K562 (cell line): Measurements from ENCODE around the gene FKBP2.

Experiments
- BRF2 ChIP-seq: IDR thresholded peaks from 3 replicates; pipeline ENCODE4 v1.6.1; 2011; ENCODE audit warnings: borderline replicate concordance, mild to moderate bottlenecking; ENCODE audit not compliant: insufficient read length, insufficient read depth
- CBX8 ChIP-seq: fragments of 200-600 bp; sonication (generic); IDR thresholded peaks from 2 replicates; pipeline ENCODE4 v1.6.1; 2012; ENCODE audit warnings: borderline replicate concordance, mixed run types, low read depth, mild to moderate bottlenecking, moderate library complexity, mixed read lengths, low read length, control low read depth, inconsistent platforms; ENCODE audit not compliant: poor library complexity, severe bottlenecking; ENCODE audit errors: extremely low read depth
- CTCF ChIP-seq, 3 experiments: IDR thresholded peaks in 2 of 3; conservative IDR thresholded peaks in 1 of 3; 2 replicates each; pipeline ENCODE4 v1.5.1; 2011 to 2012; ENCODE audit warnings: low read length in 3 of 3, mild to moderate bottlenecking in 3 of 3, control low read depth in 2 of 3, improper control_type of control experiment in 1 of 3, inconsistent platforms in 1 of 3, low read depth in 1 of 3, mixed read lengths in 1 of 3, moderate library complexity in 1 of 3; ENCODE audit not compliant: insufficient read depth in 2 of 3
- ELK1 ChIP-seq: sonication (generic); formaldehyde crosslinking; IDR thresholded peaks from 2 replicates; pipeline ENCODE4 v1.8.1; 2022; ENCODE audit warnings: missing genetic modification reagents
- IRF2 ChIP-seq: sonication (generic); formaldehyde crosslinking; IDR thresholded peaks from 2 replicates; pipeline ENCODE4 v1.8.1; 2022; ENCODE audit warnings: mild to moderate bottlenecking, missing genetic modification reagents
- NCOR1 ChIP-seq: fragments of 450-650 bp; IDR thresholded peaks from 2 replicates; pipeline ENCODE4 v1.6.1; 2016; ENCODE audit warnings: mild to moderate bottlenecking, moderate library complexity
- POLR2AphosphoS5 ChIP-seq: IDR thresholded peaks from 2 replicates; pipeline ENCODE4 v1.6.1; 2011; ENCODE audit warnings: mild to moderate bottlenecking, low read depth, low read length, moderate library complexity; ENCODE audit not compliant: control insufficient read depth, insufficient read depth
- RAD21 ChIP-seq, 2 experiments: fragments of 250-450 bp in 1 of 2; fragments of 450-650 bp in 1 of 2; sonication (Bioruptor Pico) in 1 of 2; formaldehyde crosslinking in 1 of 2; IDR thresholded peaks in 1 of 2; conservative IDR thresholded peaks in 1 of 2; 2 replicates each; pipeline versions ENCODE4 v1.4.0 to v1.8.0; 2020 to 2022; ENCODE audit warnings: mild to moderate bottlenecking in 2 of 2, moderate library complexity in 1 of 2
- TAF1 ChIP-seq: IDR thresholded peaks from 2 replicates; pipeline ENCODE4 v1.6.1; 2011; ENCODE audit warnings: mild to moderate bottlenecking, low read length, moderate library complexity; ENCODE audit not compliant: insufficient read depth, control insufficient read depth, severe bottlenecking; ENCODE audit errors: extremely low read depth
- ZFP91 ChIP-seq: sonication (generic); formaldehyde crosslinking; IDR thresholded peaks from 2 replicates; pipeline ENCODE4 v1.8.0; 2022; ENCODE audit warnings: mild to moderate bottlenecking, missing genetic modification reagents
- ZNF253 ChIP-seq: fragments of 250-450 bp; sonication (Bioruptor Pico); conservative IDR thresholded peaks from 2 replicates; pipeline ENCODE4 v1.6.1; 2021; ENCODE audit warnings: mild to moderate bottlenecking

- TF ChIP-seq ZNF253 (CRISPR knock-in tag) (no peak), CBX8 (no peak), CTCF (IDR thresholded peaks at IDR 0.05 in 2 of 3, conservative IDR thresholded peaks at IDR 0.05 in 1 of 3; ENCODE audit: insufficient read depth in 2 of 3, low read depth in 1 of 3, low read length in 3 of 3) (no peak), NCOR1 (no peak), RAD21 (CRISPR knock-in tag; conservative IDR thresholded peaks at IDR 0.05 in 1 of 2, IDR thresholded peaks at IDR 0.05 in 1 of 2) (no peak), ZFP91 (CRISPR knock-in tag) (no peak), POLR2AphosphoS5 (no peak), IRF2 (CRISPR knock-in tag) (no peak), BRF2 (no peak), ELK1 (CRISPR knock-in tag) (no peak), TAF1 (no peak)
Observed at GRCh38 chr11:64235437-64236161, 5.3 kb upstream of the FKBP2 start.
